ENCODE measurements around the gene TRIM75. TPM values are rescaled to one million over a fixed set of nuclear protein-coding genes. Genes with fewer than 3 reads are reported as not detected.

Gene TRIM75
- total RNA-seq, 2 donors from 2014 or later: not detected

GRCh38 chr4:165027762-165028402 is 25.8 kb upstream of the TRIM75 start:
- Histone ChIP-seq H3K27ac (no peak overlapping the region), H3K4me3 (no peak overlapping the region), H3K36me3 (no peaks in the 10 kb centered on the region), H3K27me3 (replicated peaks; ENCODE audit: insufficient read depth) (no peaks in the 10 kb centered on the region), H3K4me1 (ENCODE audit: control insufficient read depth in 1 of 2, low read depth in 2 of 2) (no peaks in the 10 kb centered on the region), H3K9me3 (no peaks in the 10 kb centered on the region)
- TF ChIP-seq, protein P1, sequence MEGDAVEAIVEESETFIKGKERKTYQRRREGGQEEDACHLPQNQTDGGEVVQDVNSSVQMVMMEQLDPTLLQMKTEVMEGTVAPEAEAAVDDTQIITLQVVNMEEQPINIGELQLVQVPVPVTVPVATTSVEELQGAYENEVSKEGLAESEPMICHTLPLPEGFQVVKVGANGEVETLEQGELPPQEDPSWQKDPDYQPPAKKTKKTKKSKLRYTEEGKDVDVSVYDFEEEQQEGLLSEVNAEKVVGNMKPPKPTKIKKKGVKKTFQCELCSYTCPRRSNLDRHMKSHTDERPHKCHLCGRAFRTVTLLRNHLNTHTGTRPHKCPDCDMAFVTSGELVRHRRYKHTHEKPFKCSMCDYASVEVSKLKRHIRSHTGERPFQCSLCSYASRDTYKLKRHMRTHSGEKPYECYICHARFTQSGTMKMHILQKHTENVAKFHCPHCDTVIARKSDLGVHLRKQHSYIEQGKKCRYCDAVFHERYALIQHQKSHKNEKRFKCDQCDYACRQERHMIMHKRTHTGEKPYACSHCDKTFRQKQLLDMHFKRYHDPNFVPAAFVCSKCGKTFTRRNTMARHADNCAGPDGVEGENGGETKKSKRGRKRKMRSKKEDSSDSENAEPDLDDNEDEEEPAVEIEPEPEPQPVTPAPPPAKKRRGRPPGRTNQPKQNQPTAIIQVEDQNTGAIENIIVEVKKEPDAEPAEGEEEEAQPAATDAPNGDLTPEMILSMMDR (IDR thresholded peaks at IDR 0.05): no peak
- ATAC-seq (ENCODE audit: insufficient number of reproducible peaks, low FRiP score, low read depth) (no peak), DNase-seq (ENCODE audit: low spot score) (no peak)

GRCh38 chr4:165031436-165032211 is 22.0 kb upstream of the TRIM75 start, which contains the start of gene TRIM60:
TRIM60 (plus strand) TSS chr4:165031999; CDS start chr4:165040073, 8,074 bp downstream.
- Histone ChIP-seq H3K27ac (no peak within 1 kb of the TSS), H3K36me3 (no peaks in the 10 kb centered on the region), H3K4me3 (no peak within 1 kb of the TSS), H3K9me3 (no peaks in the 10 kb centered on the region), H3K27me3 (replicated peaks; ENCODE audit: insufficient read depth) (no peaks in the 10 kb centered on the region), H3K4me1 (ENCODE audit: control insufficient read depth in 1 of 2, low read depth in 2 of 2) (no peaks in the 10 kb centered on the region)
- TF ChIP-seq, protein P1 (IDR thresholded peaks at IDR 0.05): no peak
- no peak for DNase-seq (ENCODE audit: low spot score)
- no peak for ATAC-seq (ENCODE audit: insufficient number of reproducible peaks, low FRiP score, low read depth)

- TF ChIP-seq, protein P1 (IDR thresholded peaks at IDR 0.05): no peak
- H3K27me3 ChIP-seq (replicated peaks; ENCODE audit: insufficient read depth): no peaks in the 10 kb centered on the region
- H3K9me3 ChIP-seq: no peaks in the 10 kb centered on the region
- no peak for DNase-seq (ENCODE audit: low spot score)
- H3K4me3 ChIP-seq: no peak overlapping the region
- no peaks in the 10 kb centered on the region for H3K36me3 ChIP-seq
- no peak overlapping the region for H3K27ac ChIP-seq
- no peaks in the 10 kb centered on the region for H3K4me1 ChIP-seq (ENCODE audit: control insufficient read depth in 1 of 2, low read depth in 2 of 2)
- ATAC-seq (ENCODE audit: insufficient number of reproducible peaks, low FRiP score, low read depth): no peak
Observed at GRCh38 chr4:165048170-165048569, 5.5 kb upstream of the TRIM75 start.

- no peak for DNase-seq (ENCODE audit: low spot score)
- H3K9me3 ChIP-seq: no peaks in the 10 kb centered on the region
- H3K36me3 ChIP-seq: no peaks in the 10 kb centered on the region
- no peak overlapping the region for H3K27ac ChIP-seq
- no peak overlapping the region for H3K4me3 ChIP-seq
- no peaks in the 10 kb centered on the region for H3K27me3 ChIP-seq (replicated peaks; ENCODE audit: insufficient read depth)
- TF ChIP-seq, protein P1 (IDR thresholded peaks at IDR 0.05): no peak
- no peaks in the 10 kb centered on the region for H3K4me1 ChIP-seq (ENCODE audit: control insufficient read depth in 1 of 2, low read depth in 2 of 2)
- ATAC-seq (ENCODE audit: insufficient number of reproducible peaks, low FRiP score, low read depth): no peak
Observed at GRCh38 chr4:165052627-165053026, 1.0 kb upstream of the TRIM75 start.

GRCh38 chr4:165055601-165056000 is 1.9 kb downstream of the TRIM75 start:
- Histone ChIP-seq H3K9me3 (no peaks in the 10 kb centered on the region), H3K27ac (no peak overlapping the region), H3K27me3 (replicated peaks; ENCODE audit: insufficient read depth) (no peaks in the 10 kb centered on the region), H3K36me3 (no peaks in the 10 kb centered on the region), H3K4me3 (no peak overlapping the region), H3K4me1 (ENCODE audit: control insufficient read depth in 1 of 2, low read depth in 2 of 2) (no peaks in the 10 kb centered on the region)
- TF ChIP-seq, protein P1 (IDR thresholded peaks at IDR 0.05): no peak
- DNase-seq (ENCODE audit: low spot score): no peak
- ATAC-seq (ENCODE audit: insufficient number of reproducible peaks, low FRiP score, low read depth): no peak
